Hepatocyte (in vitro differentiated cells): ENCODE data around the gene CUBN. TPM values are rescaled to one million over a fixed set of nuclear protein-coding genes. Genes with fewer than 3 reads are reported as not detected.
A peak's percentile ranks its signal among the peaks of the same experiment; 100 is the strongest.

Experiments
- DNase-seq: peaks from one replicate; pipeline ENCODE4 v3.0.0-alpha.2; 2016; ENCODE audit warnings: low spot score
- H2AFZ ChIP-seq: fragments of 200-600 bp; sonication (generic); 2 replicates; pipeline ENCODE4 v1.6.0; 2016; ENCODE audit warnings: antibody characterized with exemption, mild to moderate bottlenecking
- H3K27ac ChIP-seq: fragments of 200-600 bp; sonication (generic); 2 replicates; pipeline ENCODE4 v1.5.1; 2016; ENCODE audit warnings: mild to moderate bottlenecking
- H3K27me3 ChIP-seq: fragments of 200-600 bp; sonication (generic); 2 replicates; pipeline ENCODE4 v1.6.1; 2016
- H3K36me3 ChIP-seq: fragments of 200-600 bp; sonication (generic); replicated peaks from 2 replicates; pipeline ENCODE4 v1.5.1; 2016; ENCODE audit warnings: low read depth; ENCODE audit not compliant: insufficient read depth
- H3K4me1 ChIP-seq: fragments of 200-600 bp; sonication (generic); 2 replicates; pipeline ENCODE4 v1.5.1; 2016; ENCODE audit warnings: mild to moderate bottlenecking, moderate library complexity; ENCODE audit not compliant: insufficient read depth
- H3K4me2 ChIP-seq: fragments of 200-600 bp; sonication (generic); 2 replicates; pipeline ENCODE4 v1.6.0; 2016
- H3K4me3 ChIP-seq: fragments of 200-600 bp; sonication (generic); 2 replicates; pipeline ENCODE4 v1.5.1; 2016; ENCODE audit warnings: mild to moderate bottlenecking
- H3K79me2 ChIP-seq: fragments of 200-600 bp; sonication (generic); 2 replicates; pipeline ENCODE4 v1.6.0; 2017; ENCODE audit warnings: mild to moderate bottlenecking
- H3K9me2 ChIP-seq: fragments of 200-600 bp; sonication (generic); replicated peaks from 2 replicates; pipeline ENCODE4 v1.6.0; 2017; ENCODE audit warnings: mild to moderate bottlenecking; ENCODE audit not compliant: insufficient read depth
- H3K9me3 ChIP-seq: fragments of 200-600 bp; sonication (generic); 2 replicates; pipeline ENCODE4 v1.5.1; 2016; ENCODE audit warnings: low read depth, mild to moderate bottlenecking
- H4K20me1 ChIP-seq: fragments of 200-600 bp; sonication (generic); 2 replicates; pipeline ENCODE4 v1.6.0; 2016; ENCODE audit warnings: mild to moderate bottlenecking; ENCODE audit not compliant: insufficient read depth, poor library complexity, severe bottlenecking
- EZH2 ChIP-seq: fragments of 200-600 bp; sonication (generic); IDR thresholded peaks from 2 replicates; pipeline ENCODE4 v1.6.1; 2016; ENCODE audit warnings: antibody characterized with exemption, mild to moderate bottlenecking, borderline replicate concordance
- EZH2phosphoT487 ChIP-seq: fragments of 200-600 bp; sonication (generic); IDR thresholded peaks from one replicate; pipeline ENCODE4 v1.6.1; 2018; ENCODE audit warnings: antibody characterized with exemption, mild to moderate bottlenecking, low read depth, moderate library complexity; ENCODE audit not compliant: unreplicated experiment, severe bottlenecking
- WGBS: methylation state at CpG from one replicate; pipeline ENCODE4 v1.1.6; 2016; ENCODE audit warnings: low lambda C conversion rate; ENCODE audit errors: missing lambda C conversion rate; 5-methylcytosine and 5-hydroxymethylcytosine counted together
- polyA plus RNA-seq: library from polyadenylated mRNA; unstranded; fragments of >200 nt; fragmentation: Nextera tagmentation; extraction: Ambion mirVana; gene quantifications from 2 replicates; pipeline ENCODE4 v1.2.1, GENCODE V29; 2016
- total RNA-seq: library from RNA; depleted of rRNA; stranded (reverse); fragments of >200 nt; gene quantifications from 2 replicates; pipeline ENCODE4 v1.2.3, GENCODE V29; 2014
- TF ChIP-seq, protein P1 (sequence below): fragments of 200-600 bp; sonication (generic); IDR thresholded peaks from 2 replicates; pipeline ENCODE4 v1.5.1; 2016; ENCODE audit warnings: antibody characterized with exemption, mild to moderate bottlenecking; ENCODE audit not compliant: poor library complexity

The CUBN gene
- total and polyA plus RNA-seq, 2 experiments from 2014 or later: 2.0 to 10.6 TPM

GRCh38 chr10:17145239-17145638, 15.6 kb upstream of the CUBN start:
- 85% methylated on average over 1 of the region's 1 CpG for WGBS
- Histone ChIP-seq H3K9me3 (no peaks in the 10 kb centered on the region), H3K36me3 (no peaks in the 10 kb centered on the region), H3K4me3 (no peak overlapping the region), H3K4me2 (no peak overlapping the region), H4K20me1 (no peaks in the 10 kb centered on the region), H3K9me2 (no peaks in the 10 kb centered on the region), H2AFZ (no peak overlapping the region), H3K27me3 (no peaks in the 10 kb centered on the region), H3K4me1 (peaks cover 18% of the 10 kb centered on the region), H3K79me2 (no peaks in the 10 kb centered on the region), H3K27ac (peak overlapping the region; percentile 12)
- TF ChIP-seq EZH2 (no peak), EZH2phosphoT487 (no peak)
- TF ChIP-seq, protein P1, sequence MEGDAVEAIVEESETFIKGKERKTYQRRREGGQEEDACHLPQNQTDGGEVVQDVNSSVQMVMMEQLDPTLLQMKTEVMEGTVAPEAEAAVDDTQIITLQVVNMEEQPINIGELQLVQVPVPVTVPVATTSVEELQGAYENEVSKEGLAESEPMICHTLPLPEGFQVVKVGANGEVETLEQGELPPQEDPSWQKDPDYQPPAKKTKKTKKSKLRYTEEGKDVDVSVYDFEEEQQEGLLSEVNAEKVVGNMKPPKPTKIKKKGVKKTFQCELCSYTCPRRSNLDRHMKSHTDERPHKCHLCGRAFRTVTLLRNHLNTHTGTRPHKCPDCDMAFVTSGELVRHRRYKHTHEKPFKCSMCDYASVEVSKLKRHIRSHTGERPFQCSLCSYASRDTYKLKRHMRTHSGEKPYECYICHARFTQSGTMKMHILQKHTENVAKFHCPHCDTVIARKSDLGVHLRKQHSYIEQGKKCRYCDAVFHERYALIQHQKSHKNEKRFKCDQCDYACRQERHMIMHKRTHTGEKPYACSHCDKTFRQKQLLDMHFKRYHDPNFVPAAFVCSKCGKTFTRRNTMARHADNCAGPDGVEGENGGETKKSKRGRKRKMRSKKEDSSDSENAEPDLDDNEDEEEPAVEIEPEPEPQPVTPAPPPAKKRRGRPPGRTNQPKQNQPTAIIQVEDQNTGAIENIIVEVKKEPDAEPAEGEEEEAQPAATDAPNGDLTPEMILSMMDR: no peak
- no peak for DNase-seq

DNA sequence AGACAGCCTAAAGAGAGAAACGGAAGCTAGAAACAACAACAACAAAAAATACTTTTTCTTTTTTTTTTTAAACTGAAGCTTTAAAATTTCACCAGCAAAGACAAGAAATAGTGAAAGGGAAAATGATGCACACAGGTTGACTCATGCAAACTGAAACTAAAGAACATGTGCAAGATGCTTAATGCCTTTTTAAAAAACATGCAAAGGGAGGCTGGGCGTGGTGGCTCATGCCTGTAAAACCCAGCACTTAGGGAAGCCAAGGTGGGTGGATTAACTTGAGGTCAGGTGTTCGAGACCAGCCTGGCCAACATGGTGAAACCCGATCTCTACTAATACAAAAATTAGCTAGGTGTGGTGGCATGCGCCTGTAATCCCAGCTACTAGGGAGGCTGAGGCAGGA, 15.1 kb upstream of the CUBN start:
- no peaks in the 10 kb centered on the region for H3K79me2 ChIP-seq
- no peaks in the 10 kb centered on the region for H4K20me1 ChIP-seq
- H3K4me3 ChIP-seq: no peak overlapping the region
- no peak overlapping the region for H3K4me2 ChIP-seq
- 89% methylated on average over 5 of the region's 5 CpGs for WGBS
- TF ChIP-seq EZH2 (no peak), EZH2phosphoT487 (no peak)
- TF ChIP-seq, protein P1: no peak
- DNase-seq: no peak
- peaks cover 18% of the 10 kb centered on the region for H3K4me1 ChIP-seq
- H3K9me3 ChIP-seq: no peaks in the 10 kb centered on the region
- no peaks in the 10 kb centered on the region for H3K36me3 ChIP-seq
- peak overlapping the region; percentile 12 for H3K27ac ChIP-seq
- H3K27me3 ChIP-seq: no peaks in the 10 kb centered on the region
- H2AFZ ChIP-seq: no peak overlapping the region
- H3K9me2 ChIP-seq: no peaks in the 10 kb centered on the region

- no peaks in the 10 kb centered on the region for H3K9me2 ChIP-seq
- no peak overlapping the region for H3K4me3 ChIP-seq
- H3K4me1 ChIP-seq: peaks cover 25% of the 10 kb centered on the region
- H2AFZ ChIP-seq: no peak overlapping the region
- no peaks in the 10 kb centered on the region for H3K36me3 ChIP-seq
- no peaks in the 10 kb centered on the region for H4K20me1 ChIP-seq
- H3K27me3 ChIP-seq: no peaks in the 10 kb centered on the region
- no peak overlapping the region for H3K27ac ChIP-seq
- 94% methylated on average over 2 of the region's 2 CpGs for WGBS
- no peak overlapping the region for H3K4me2 ChIP-seq
- no peaks in the 10 kb centered on the region for H3K79me2 ChIP-seq
- H3K9me3 ChIP-seq: no peaks in the 10 kb centered on the region
- TF ChIP-seq EZH2phosphoT487 (no peak), EZH2 (no peak)
- TF ChIP-seq, protein P1: no peak
- no peak for DNase-seq
Observed at GRCh38 chr10:17144032-17144431, 14.4 kb upstream of the CUBN start.
